GM12878 (cell line): ENCODE data around the gene WWOX. TPM values are rescaled to one million over a fixed set of nuclear protein-coding genes. Genes with fewer than 3 reads are reported as not detected.

Source experiments
- ATAC-seq: fragments of 200-7000 bp; cut with Tn5 transposase; 3 replicates; pipeline ENCODE4 v1.9.1; 2020; ENCODE audit warnings: mild to moderate bottlenecking, moderate library complexity
- BruUV-seq: library from RNA; stranded (reverse); fragments of 400-500 nt; replicated peaks from 2 replicates; lab custom pipeline; 2021; lab: Mats Ljungman, UMichigan
- CTCF ChIA-PET: fragments of 300-600 bp; sonication (Branson Sonifier 250); formaldehyde crosslinking; extraction: SDS; loops from one replicate; lab custom pipeline; 2021; ENCODE audit warnings: inconsistent platforms; lab: Yijun Ruan, JAX
- POLR2A ChIA-PET: fragments of 350-600 bp; formaldehyde crosslinking; extraction: SDS; loops from one replicate; lab custom pipeline; 2021; ENCODE audit warnings: inconsistent platforms; lab: Charles Lee
- RAD21 ChIA-PET: fragments of 300-600 bp; sonication (Branson Sonifier 250); formaldehyde crosslinking; loops from one replicate; lab custom pipeline; 2023; ENCODE audit warnings: antibody characterized with exemption; ENCODE audit not compliant: unreplicated experiment; lab: Charles Lee
- SMC1A ChIA-PET: fragments of 300-600 bp; sonication (Branson Sonifier 250); formaldehyde crosslinking; loops from one replicate; lab custom pipeline; 2023; ENCODE audit not compliant: unreplicated experiment, uncharacterized antibody; lab: Charles Lee
- DNase-seq: peaks from one replicate; pipeline ENCODE4 v3.0.0-alpha.2; 2011; ENCODE audit warnings: low read depth, low spot score
- FAIRE-seq: peaks from 3 replicates; lab custom pipeline; 2011; peaks lifted over from hg19 to GRCh38; lab: Jason Lieb, UNC
- H2AFZ ChIP-seq: 2 replicates; pipeline ENCODE4 v1.6.0; 2011; ENCODE audit warnings: low read depth, low read length, control low read depth; ENCODE audit not compliant: control insufficient read depth
- H3K27ac ChIP-seq: 2 replicates; pipeline ENCODE4 v1.5.1; 2011; ENCODE audit warnings: control low read depth; ENCODE audit not compliant: control insufficient read depth, insufficient read depth
- H3K27me3 ChIP-seq, 2 experiments: replicated peaks in 1 of 2; 2 replicates each; pipeline versions ENCODE4 v1.6.0 to v1.6.1; 2011; ENCODE audit warnings: low read length in 1 of 2; ENCODE audit not compliant: control insufficient read depth in 2 of 2, insufficient read depth in 2 of 2
- H3K36me3 ChIP-seq, 2 experiments: 2 replicates each; pipeline ENCODE4 v1.5.1; 2011; ENCODE audit warnings: low read length in 1 of 2; ENCODE audit not compliant: control insufficient read depth in 2 of 2, insufficient read depth in 2 of 2
- H3K4me1 ChIP-seq: 2 replicates; pipeline ENCODE4 v1.6.1; 2011; ENCODE audit warnings: mild to moderate bottlenecking, low read length, moderate library complexity, mixed read lengths; ENCODE audit not compliant: control insufficient read depth, insufficient read depth
- H3K4me2 ChIP-seq: 2 replicates; pipeline ENCODE4 v1.6.0; 2011; ENCODE audit warnings: control low read depth; ENCODE audit not compliant: control insufficient read depth, insufficient read depth
- H3K4me3 ChIP-seq: fragments of 200-600 bp; sonication (generic); 2 replicates; pipeline ENCODE4 v1.5.1; 2016
- H3K79me2 ChIP-seq: 2 replicates; pipeline ENCODE4 v1.6.0; 2011; ENCODE audit warnings: low read length; ENCODE audit not compliant: control insufficient read depth, insufficient read depth
- H3K9ac ChIP-seq: 2 replicates; pipeline ENCODE4 v1.8.0; 2011; ENCODE audit warnings: low read length, control low read depth, mixed read lengths; ENCODE audit not compliant: control insufficient read depth, insufficient read depth
- H3K9me3 ChIP-seq: replicated peaks from 3 replicates; pipeline ENCODE4 v1.5.1; 2011; ENCODE audit warnings: mild to moderate bottlenecking, low read length; ENCODE audit not compliant: control insufficient read depth, insufficient read depth
- H4K20me1 ChIP-seq: 2 replicates; pipeline ENCODE4 v1.6.0; 2011; ENCODE audit not compliant: control insufficient read depth, insufficient read depth
- BCL11A ChIP-seq: IDR thresholded peaks from 2 replicates; pipeline ENCODE4 v1.6.1; 2011; ENCODE audit warnings: low read depth, low read length
- CREB1 ChIP-seq: IDR thresholded peaks from 2 replicates; pipeline ENCODE4 v1.6.1; 2012; ENCODE audit warnings: low read depth, mild to moderate bottlenecking, inconsistent platforms
- FOXM1 ChIP-seq: IDR thresholded peaks from 2 replicates; pipeline ENCODE4 v1.6.1; 2012; ENCODE audit warnings: low read depth, mild to moderate bottlenecking, inconsistent platforms, low read length, moderate library complexity
- HDAC2 ChIP-seq: fragments of 200-600 bp; sonication (generic); IDR thresholded peaks from 2 replicates; pipeline ENCODE4 v1.6.1; 2017
- NFYA ChIP-seq: IDR thresholded peaks from 2 replicates; pipeline ENCODE4 v1.6.1; 2011; ENCODE audit warnings: low read depth, mild to moderate bottlenecking, low read length, improper control_type of control experiment, borderline replicate concordance
- NR2F1 ChIP-seq: fragments of 450-650 bp; conservative IDR thresholded peaks from 2 replicates; pipeline ENCODE4 v1.6.1; 2017; ENCODE audit warnings: mild to moderate bottlenecking
- POLR2AphosphoS5 ChIP-seq: IDR thresholded peaks from 2 replicates; pipeline ENCODE4 v1.6.1; 2011; ENCODE audit warnings: mild to moderate bottlenecking, low read length, inconsistent platforms
- RBBP5 ChIP-seq: fragments of 200-600 bp; sonication (generic); conservative IDR thresholded peaks from 2 replicates; pipeline ENCODE4 v1.6.1; 2016
- SMAD5 ChIP-seq: IDR thresholded peaks from 2 replicates; pipeline ENCODE4 v1.6.1; 2016; ENCODE audit warnings: antibody characterized with exemption, low read depth
- ZZZ3 ChIP-seq: IDR thresholded peaks from 2 replicates; pipeline ENCODE4 v1.6.1; 2011; ENCODE audit warnings: low read depth; ENCODE audit not compliant: control insufficient read depth, insufficient read length
- WGBS: methylation state at CpG from one replicate; pipeline ENCODE4 v1.1.6; 2016; ENCODE audit warnings: low lambda C conversion rate; ENCODE audit not compliant: insufficient replicate concordance, insufficient coverage; ENCODE audit errors: missing lambda C conversion rate; 5-methylcytosine and 5-hydroxymethylcytosine counted together
- in situ Hi-C: fragments of 300-500 bp; cut with MboI; formaldehyde crosslinking; loops from 9 replicates; pipeline ENCODE4 v1.14.3; 2018; ENCODE audit warnings: mixed read lengths
- intact Hi-C: fragments of 100-400 bp; cut with micrococcal nuclease; formaldehyde crosslinking; loops from one replicate; pipeline ENCODE4 v1.14.2; 2022; ENCODE audit not compliant: unreplicated experiment
- polyA plus RNA-seq, 11 experiments: library from polyadenylated mRNA; depleted of rRNA in 4 of 11; unstranded in 6 of 11; stranded (reverse) in 5 of 11; fragments of >200 nt; fragmentation: Nextera tagmentation in 4 of 11; fragmentation: Illumina TruSeq in 1 of 11; extraction: Ambion mirVana in 4 of 11; extraction: Trizol in 1 of 11; gene quantifications; 1 replicate in 1 of 11; 2 replicates in 10 of 11; pipeline versions ENCODE4 v1.2.1 to v1.2.3, GENCODE V29; 2011 to 2016; ENCODE audit warnings: inconsistent platforms in 2 of 11, missing spikeins in 2 of 11, low read depth in 1 of 11
- total RNA-seq, 4 experiments: library from RNA; depleted of rRNA in 3 of 4; stranded (reverse); fragments of >200 nt in 3 of 4; fragmentation: Illumina TruSeq in 1 of 4; extraction: Trizol in 1 of 4; gene quantifications; 2 replicates each; pipeline versions ENCODE4 v1.2.1 to v1.2.3, GENCODE V29; 2013 to 2021
- TF ChIP-seq, protein P1 (sequence below): IDR thresholded peaks from 2 replicates; pipeline ENCODE4 v1.6.1; 2012; ENCODE audit warnings: low read depth, low read length, improper control_type of control experiment
- TF ChIP-seq, protein P2 (sequence below): fragments of 450-650 bp; IDR thresholded peaks from 2 replicates; pipeline ENCODE4 v1.6.1; 2014; ENCODE audit warnings: mild to moderate bottlenecking
- TF ChIP-seq, protein P3 (sequence below): IDR thresholded peaks from 2 replicates; pipeline ENCODE4 v1.6.1; 2011; ENCODE audit warnings: borderline replicate concordance, low read depth, mild to moderate bottlenecking, moderate library complexity, low read length; ENCODE audit not compliant: insufficient read depth, poor library complexity, severe bottlenecking
- TF ChIP-seq, protein P4 (sequence below): IDR thresholded peaks from 2 replicates; pipeline ENCODE4 v1.6.1; 2012; ENCODE audit warnings: mild to moderate bottlenecking, low read depth, low read length

Gene WWOX
- total and polyA plus RNA-seq, 10 of the 15 experiments (the other 5 are each of a cell fraction or from before 2014, with no cell fraction given): 2.8 to 24.4 (median 17.8) TPM

DNA sequence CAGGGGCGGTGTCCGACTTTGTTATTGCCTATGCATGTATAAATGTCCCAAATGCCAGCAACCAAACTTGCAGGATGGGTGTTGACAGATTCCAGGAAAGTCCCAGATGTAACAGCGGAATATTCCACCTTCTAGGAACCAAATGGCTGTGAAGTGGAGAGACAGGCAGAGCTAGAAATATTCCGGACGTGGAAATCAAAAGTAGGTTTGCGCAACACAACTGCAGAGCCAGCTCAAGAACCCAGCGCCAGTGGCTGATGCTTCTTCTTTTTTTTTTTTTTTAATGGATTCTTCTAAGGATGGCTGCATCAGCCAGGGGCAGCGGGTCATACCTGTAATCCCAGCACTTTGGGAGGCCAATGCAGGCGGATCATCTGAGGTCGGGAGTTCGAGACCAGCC lies 899.4 kb downstream of the WWOX start:
- BruUV-seq: no TSS peak
- no peak overlapping the region for H3K4me2 ChIP-seq
- ChIA-PET POLR2A (interaction anchor here (0.6 kb wide), 1 partner anchor 347 kb away, joined by 6 read pairs; no protein-coding TSS in a partner anchor), RAD21 (no interaction called here), CTCF (no interaction called here), SMC1A (no interaction called here)
- DNase-seq (no peak), FAIRE-seq (no peak), ATAC-seq (no peak)
- no peaks in the 10 kb centered on the region for H3K79me2 ChIP-seq
- WGBS: 58% methylated on average over 11 of the region's 11 CpGs
- no peak overlapping the region for H2AFZ ChIP-seq
- no peak overlapping the region for H3K27ac ChIP-seq
- H3K4me3 ChIP-seq: no peak overlapping the region
- no peaks in the 10 kb centered on the region; a peak in 1 of 4 replicates for H3K27me3 ChIP-seq
- in situ Hi-C loops: no loop called here
- H3K9ac ChIP-seq: no peak overlapping the region
- no peaks in the 10 kb centered on the region for H4K20me1 ChIP-seq
- no peaks in the 10 kb centered on the region for H3K36me3 ChIP-seq
- H3K4me1 ChIP-seq: no peaks in the 10 kb centered on the region
- intact Hi-C loops: no loop called here
- no peaks in the 10 kb centered on the region for H3K9me3 ChIP-seq
- TF ChIP-seq, protein P1, sequence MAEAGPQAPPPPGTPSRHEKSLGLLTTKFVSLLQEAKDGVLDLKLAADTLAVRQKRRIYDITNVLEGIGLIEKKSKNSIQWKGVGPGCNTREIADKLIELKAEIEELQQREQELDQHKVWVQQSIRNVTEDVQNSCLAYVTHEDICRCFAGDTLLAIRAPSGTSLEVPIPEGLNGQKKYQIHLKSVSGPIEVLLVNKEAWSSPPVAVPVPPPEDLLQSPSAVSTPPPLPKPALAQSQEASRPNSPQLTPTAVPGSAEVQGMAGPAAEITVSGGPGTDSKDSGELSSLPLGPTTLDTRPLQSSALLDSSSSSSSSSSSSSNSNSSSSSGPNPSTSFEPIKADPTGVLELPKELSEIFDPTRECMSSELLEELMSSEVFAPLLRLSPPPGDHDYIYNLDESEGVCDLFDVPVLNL: no peak
- TF ChIP-seq HDAC2 (no peak), ZZZ3 (no peak), NR2F1 (no peak), BCL11A (no peak), SMAD5 (no peak), CREB1 (no peak), RBBP5 (no peak), POLR2AphosphoS5 (no peak), FOXM1 (no peak), NFYA (no peak)
- TF ChIP-seq, protein P2, sequence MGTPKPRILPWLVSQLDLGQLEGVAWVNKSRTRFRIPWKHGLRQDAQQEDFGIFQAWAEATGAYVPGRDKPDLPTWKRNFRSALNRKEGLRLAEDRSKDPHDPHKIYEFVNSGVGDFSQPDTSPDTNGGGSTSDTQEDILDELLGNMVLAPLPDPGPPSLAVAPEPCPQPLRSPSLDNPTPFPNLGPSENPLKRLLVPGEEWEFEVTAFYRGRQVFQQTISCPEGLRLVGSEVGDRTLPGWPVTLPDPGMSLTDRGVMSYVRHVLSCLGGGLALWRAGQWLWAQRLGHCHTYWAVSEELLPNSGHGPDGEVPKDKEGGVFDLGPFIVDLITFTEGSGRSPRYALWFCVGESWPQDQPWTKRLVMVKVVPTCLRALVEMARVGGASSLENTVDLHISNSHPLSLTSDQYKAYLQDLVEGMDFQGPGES: no peak
- TF ChIP-seq, protein P3, sequence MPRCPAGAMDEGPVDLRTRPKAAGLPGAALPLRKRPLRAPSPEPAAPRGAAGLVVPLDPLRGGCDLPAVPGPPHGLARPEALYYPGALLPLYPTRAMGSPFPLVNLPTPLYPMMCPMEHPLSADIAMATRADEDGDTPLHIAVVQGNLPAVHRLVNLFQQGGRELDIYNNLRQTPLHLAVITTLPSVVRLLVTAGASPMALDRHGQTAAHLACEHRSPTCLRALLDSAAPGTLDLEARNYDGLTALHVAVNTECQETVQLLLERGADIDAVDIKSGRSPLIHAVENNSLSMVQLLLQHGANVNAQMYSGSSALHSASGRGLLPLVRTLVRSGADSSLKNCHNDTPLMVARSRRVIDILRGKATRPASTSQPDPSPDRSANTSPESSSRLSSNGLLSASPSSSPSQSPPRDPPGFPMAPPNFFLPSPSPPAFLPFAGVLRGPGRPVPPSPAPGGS: no peak
- TF ChIP-seq, protein P4, sequence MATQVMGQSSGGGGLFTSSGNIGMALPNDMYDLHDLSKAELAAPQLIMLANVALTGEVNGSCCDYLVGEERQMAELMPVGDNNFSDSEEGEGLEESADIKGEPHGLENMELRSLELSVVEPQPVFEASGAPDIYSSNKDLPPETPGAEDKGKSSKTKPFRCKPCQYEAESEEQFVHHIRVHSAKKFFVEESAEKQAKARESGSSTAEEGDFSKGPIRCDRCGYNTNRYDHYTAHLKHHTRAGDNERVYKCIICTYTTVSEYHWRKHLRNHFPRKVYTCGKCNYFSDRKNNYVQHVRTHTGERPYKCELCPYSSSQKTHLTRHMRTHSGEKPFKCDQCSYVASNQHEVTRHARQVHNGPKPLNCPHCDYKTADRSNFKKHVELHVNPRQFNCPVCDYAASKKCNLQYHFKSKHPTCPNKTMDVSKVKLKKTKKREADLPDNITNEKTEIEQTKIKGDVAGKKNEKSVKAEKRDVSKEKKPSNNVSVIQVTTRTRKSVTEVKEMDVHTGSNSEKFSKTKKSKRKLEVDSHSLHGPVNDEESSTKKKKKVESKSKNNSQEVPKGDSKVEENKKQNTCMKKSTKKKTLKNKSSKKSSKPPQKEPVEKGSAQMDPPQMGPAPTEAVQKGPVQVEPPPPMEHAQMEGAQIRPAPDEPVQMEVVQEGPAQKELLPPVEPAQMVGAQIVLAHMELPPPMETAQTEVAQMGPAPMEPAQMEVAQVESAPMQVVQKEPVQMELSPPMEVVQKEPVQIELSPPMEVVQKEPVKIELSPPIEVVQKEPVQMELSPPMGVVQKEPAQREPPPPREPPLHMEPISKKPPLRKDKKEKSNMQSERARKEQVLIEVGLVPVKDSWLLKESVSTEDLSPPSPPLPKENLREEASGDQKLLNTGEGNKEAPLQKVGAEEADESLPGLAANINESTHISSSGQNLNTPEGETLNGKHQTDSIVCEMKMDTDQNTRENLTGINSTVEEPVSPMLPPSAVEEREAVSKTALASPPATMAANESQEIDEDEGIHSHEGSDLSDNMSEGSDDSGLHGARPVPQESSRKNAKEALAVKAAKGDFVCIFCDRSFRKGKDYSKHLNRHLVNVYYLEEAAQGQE: no peak
